Fibroblast of pulmonary artery (primary cell): Measurements from ENCODE around the gene STX1B.

ENCODE experiments used
- DNase-seq: peaks from one replicate; pipeline ENCODE4 v3.0.0-alpha.2; 2010; ENCODE audit warnings: low read depth
- H3K4me3 ChIP-seq: replicated peaks from 2 replicates; pipeline ENCODE4 v1.5.1; 2011; ENCODE audit warnings: low read depth, mild to moderate bottlenecking, control low read depth, low read length, moderate library complexity
- TF ChIP-seq, protein P1 (sequence below): IDR thresholded peaks from 2 replicates; pipeline ENCODE4 v1.5.1; 2011; ENCODE audit warnings: mild to moderate bottlenecking, control low read depth, low read length, inconsistent platforms; ENCODE audit errors: missing control alignments

STX1B gene

DNA sequence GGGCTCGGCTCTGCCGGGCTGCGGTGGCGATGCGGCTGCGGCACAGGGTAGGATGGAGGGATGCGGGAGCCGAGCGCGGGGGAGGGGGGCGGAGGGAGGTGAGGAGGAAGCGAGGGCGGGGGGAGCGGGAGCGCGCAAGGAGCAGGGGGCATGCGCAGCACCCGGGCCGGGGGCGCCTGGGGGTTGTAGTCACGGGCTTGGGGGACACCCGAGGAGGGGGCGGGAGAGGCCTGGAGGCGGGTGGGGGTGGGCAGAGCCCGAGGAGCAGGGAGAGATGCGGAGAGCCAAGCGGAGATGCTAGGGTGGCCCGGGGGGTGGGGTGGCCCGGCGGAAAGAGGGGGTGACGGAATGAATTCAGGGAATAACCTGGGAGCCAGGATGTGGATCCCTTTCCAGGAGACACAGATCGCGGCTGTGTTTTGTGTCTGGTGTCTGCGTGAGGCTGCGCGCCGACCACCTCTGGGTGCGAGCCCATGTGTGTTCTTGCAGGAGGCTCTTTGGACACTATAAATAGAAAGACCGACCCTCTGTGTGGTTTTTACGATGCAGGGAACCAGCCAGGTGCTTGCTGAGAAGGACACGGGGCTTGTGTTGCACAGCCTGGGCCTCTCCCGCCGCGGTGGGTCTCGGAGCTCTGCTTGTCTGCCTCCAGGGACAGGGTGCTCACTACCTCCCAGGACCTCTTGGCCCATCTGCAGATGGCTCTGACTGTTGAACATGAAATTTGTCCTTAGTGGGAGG, at the start of gene STX1B:
STX1B (minus strand) TSS at position 54 of the 741 bp plus-strand sequence. CDS start 242 bp downstream, outside the sequence.
- no peak for DNase-seq
- peak within 1 kb of the TSS; percentile 22 for H3K4me3 ChIP-seq
- TF ChIP-seq, protein P1, sequence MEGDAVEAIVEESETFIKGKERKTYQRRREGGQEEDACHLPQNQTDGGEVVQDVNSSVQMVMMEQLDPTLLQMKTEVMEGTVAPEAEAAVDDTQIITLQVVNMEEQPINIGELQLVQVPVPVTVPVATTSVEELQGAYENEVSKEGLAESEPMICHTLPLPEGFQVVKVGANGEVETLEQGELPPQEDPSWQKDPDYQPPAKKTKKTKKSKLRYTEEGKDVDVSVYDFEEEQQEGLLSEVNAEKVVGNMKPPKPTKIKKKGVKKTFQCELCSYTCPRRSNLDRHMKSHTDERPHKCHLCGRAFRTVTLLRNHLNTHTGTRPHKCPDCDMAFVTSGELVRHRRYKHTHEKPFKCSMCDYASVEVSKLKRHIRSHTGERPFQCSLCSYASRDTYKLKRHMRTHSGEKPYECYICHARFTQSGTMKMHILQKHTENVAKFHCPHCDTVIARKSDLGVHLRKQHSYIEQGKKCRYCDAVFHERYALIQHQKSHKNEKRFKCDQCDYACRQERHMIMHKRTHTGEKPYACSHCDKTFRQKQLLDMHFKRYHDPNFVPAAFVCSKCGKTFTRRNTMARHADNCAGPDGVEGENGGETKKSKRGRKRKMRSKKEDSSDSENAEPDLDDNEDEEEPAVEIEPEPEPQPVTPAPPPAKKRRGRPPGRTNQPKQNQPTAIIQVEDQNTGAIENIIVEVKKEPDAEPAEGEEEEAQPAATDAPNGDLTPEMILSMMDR, result no peak

DNA sequence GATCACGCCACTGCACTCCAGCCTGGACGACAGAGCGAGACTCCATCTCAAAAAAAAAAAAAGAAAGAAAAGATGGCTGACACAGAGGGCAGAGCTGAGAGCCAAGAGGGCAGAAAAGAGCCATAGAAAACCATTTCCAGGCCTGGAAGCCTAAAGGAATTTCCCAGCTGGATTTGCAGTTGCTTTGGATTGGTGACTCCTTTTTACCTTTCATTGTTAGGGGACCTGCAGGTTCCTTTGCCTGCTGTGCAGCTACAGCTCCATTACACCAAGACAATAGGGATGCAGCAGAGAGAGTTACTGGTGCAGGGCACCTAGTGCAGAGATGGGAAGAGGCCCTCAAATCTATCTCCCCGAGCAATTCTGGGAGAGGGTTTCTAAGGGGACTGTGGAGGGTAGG, 45.2 kb upstream of the STX1B start:
- DNase-seq, result no peak
- H3K4me3 ChIP-seq, result no peak overlapping the region
- TF ChIP-seq, protein P1, result no peak

DNA sequence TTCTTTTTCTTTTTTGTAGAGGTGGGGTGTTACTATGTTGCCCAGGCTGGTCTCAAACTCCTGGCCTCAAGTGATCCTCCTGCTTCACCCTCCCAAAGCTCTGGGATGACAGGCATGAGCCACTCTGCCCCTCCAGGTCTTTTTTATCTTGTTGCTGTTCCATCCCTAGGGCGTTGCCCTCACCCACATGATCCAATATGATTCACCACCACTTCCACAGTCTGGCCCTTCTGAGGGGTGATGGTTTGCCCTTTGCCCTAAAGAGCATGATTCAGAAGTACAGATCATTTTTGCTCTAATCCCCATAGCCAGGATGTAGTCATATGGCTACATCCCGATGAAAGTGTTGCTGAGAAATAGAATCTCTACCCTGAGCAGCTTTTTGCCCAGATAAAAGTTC, 41.7 kb upstream of the STX1B start:
- DNase-seq, result peak; percentile 79
- TF ChIP-seq, protein P1, result no peak
- no peak overlapping the region for H3K4me3 ChIP-seq

DNA sequence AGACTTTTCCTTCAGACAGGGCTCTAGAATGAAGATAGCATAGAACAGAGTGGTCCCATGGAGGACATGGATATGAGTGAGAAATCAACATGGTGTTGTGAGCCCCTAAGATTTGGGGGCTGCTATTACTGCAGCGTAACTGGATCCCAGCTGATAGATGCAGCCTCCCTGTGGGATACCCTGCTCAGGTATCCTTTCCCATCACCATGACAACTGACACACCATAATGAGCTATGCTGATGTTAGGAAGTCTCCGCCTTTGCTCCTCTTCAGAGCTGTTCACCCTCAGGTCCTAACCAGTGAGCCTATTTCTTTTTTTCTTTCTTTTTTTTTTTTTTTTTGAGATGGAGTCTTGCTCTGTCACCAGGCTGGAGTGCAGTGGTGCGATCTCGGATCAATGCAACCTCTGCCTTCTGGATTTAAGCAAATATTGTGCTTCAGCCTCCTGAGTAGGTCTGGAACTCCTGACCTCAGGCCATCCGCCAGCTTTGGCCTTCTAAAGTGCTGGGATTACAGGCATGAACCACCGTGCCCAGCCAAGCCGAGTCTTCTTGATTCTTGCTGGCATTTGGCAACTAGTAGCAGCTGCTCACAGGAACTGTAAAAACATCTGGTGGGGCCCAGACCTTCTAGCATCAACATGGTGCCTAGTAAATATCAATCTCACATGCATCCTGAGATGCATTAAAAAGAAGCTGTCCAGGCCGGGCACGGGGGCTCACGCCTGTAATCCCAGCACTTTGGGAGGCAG, 40.0 kb upstream of the STX1B start:
- no peak for DNase-seq
- TF ChIP-seq, protein P1, result no peak
- H3K4me3 ChIP-seq, result no peak overlapping the region

DNA sequence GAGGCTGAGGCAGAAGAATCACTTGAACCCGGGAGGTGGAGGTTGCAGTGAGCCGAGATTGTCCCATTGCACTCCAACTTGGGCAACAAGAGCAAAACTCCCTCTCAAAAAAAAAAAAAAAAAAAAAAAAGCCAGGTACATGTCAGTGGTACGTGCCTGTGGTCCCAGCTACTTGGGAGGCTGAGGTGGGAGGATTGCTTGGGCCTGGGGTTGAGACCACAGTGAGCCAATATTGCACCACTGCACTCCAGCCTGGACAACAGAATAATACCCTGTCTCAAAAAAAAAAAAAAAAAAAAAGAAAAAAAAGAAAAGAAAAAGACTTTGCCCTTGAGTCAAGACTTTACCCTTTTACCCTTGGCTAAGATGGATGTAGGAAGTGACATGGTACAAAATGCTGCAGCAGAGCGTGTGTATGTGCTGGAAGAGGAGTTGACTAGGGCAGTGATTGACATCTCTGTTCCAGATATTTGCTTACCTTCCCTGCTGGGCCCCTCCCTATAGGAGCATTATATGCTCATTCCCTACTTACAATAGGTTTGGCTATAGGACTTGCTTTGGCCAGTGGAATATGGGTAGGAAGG, 33.6 kb upstream of the STX1B start:
- TF ChIP-seq, protein P1, result no peak
- H3K4me3 ChIP-seq, result no peak overlapping the region
- no peak for DNase-seq

DNA sequence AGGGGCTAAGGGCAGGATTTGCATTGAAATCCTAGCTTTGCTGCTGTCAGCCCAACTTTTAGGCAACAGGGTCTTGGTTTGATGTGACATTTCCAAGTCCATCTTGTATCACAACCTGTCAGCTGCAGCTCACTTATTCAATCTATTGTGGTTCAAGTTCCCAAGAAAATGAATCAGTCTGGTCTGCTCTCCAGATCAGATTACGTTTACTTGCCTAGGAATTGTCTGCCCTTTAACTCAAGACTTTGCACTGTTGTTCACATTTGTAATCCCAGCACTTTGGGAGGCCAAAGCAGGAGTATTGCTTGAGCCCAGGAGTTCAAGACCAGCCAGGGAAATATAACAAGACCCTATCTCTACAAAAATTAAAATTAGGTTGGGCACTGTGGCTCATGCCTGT, 32.9 kb upstream of the STX1B start:
- TF ChIP-seq, protein P1, result no peak
- no peak overlapping the region for H3K4me3 ChIP-seq
- DNase-seq, result no peak
